H9 (cell line): ENCODE measurements around the gene RND3. TPM values are rescaled to one million over a fixed set of nuclear protein-coding genes. Genes with fewer than 3 reads are reported as not detected.

Experiments
- DNase-seq: peaks from one replicate; pipeline ENCODE4 v3.0.0-alpha.2; 2017
- H2AFZ ChIP-seq: one replicate; pipeline ENCODE4 v1.6.1; 2013; ENCODE audit warnings: mild to moderate bottlenecking, low read length, control low read depth, moderate library complexity
- H2AK5ac ChIP-seq: 2 replicates; pipeline ENCODE4 v1.6.1; 2013; ENCODE audit warnings: low read length, control low read depth, mixed read lengths; ENCODE audit not compliant: insufficient read length
- H2BK120ac ChIP-seq: one replicate; pipeline ENCODE4 v1.6.1; 2013; ENCODE audit warnings: low read depth, mild to moderate bottlenecking, low read length, control low read depth, inconsistent platforms; ENCODE audit not compliant: poor library complexity, severe bottlenecking
- H2BK12ac ChIP-seq: 2 replicates; pipeline ENCODE4 v1.6.1; 2013; ENCODE audit warnings: low read length, control low read depth, mixed read lengths, low read depth; ENCODE audit not compliant: insufficient read length
- H2BK15ac ChIP-seq: 2 replicates; pipeline ENCODE4 v1.6.1; 2013; ENCODE audit warnings: low read depth, low read length, control low read depth
- H2BK20ac ChIP-seq: one replicate; pipeline ENCODE4 v1.6.1; 2013; ENCODE audit warnings: low read depth, mild to moderate bottlenecking, low read length, control low read depth, inconsistent platforms; ENCODE audit not compliant: poor library complexity, severe bottlenecking
- H2BK5ac ChIP-seq: 2 replicates; pipeline ENCODE4 v1.6.1; 2013; ENCODE audit warnings: low read length, control low read depth, mixed read lengths; ENCODE audit not compliant: insufficient read length
- H3K14ac ChIP-seq: 2 replicates; pipeline ENCODE4 v1.6.1; 2013; ENCODE audit warnings: low read length, control low read depth; ENCODE audit not compliant: insufficient read depth
- H3K18ac ChIP-seq: 2 replicates; pipeline ENCODE4 v1.6.1; 2013; ENCODE audit warnings: low read depth, mild to moderate bottlenecking, mixed read lengths, low read length, control low read depth; ENCODE audit not compliant: insufficient read length
- H3K23ac ChIP-seq: 2 replicates; pipeline ENCODE4 v1.6.1; 2013; ENCODE audit warnings: low read length, control low read depth, mixed read lengths, low read depth; ENCODE audit not compliant: insufficient read length
- H3K23me2 ChIP-seq: 2 replicates; pipeline ENCODE4 v1.6.1; 2013; ENCODE audit warnings: low read depth, mild to moderate bottlenecking, mixed read lengths, low read length, control low read depth; ENCODE audit not compliant: insufficient read length, poor library complexity, severe bottlenecking
- H3K27ac ChIP-seq: 2 replicates; pipeline ENCODE4 v1.5.1; 2013; ENCODE audit warnings: low read length, control low read depth, mixed read lengths, low read depth; ENCODE audit not compliant: insufficient read length
- H3K27me3 ChIP-seq: 2 replicates; pipeline ENCODE4 v1.6.1; 2013; ENCODE audit warnings: low read length, control low read depth, inconsistent platforms; ENCODE audit not compliant: insufficient read depth
- H3K4ac ChIP-seq: 2 replicates; pipeline ENCODE4 v1.6.1; 2013; ENCODE audit warnings: low read depth, mild to moderate bottlenecking, control low read depth, inconsistent platforms, low read length, moderate library complexity
- H3K4me1 ChIP-seq: 2 replicates; pipeline ENCODE4 v1.6.1; 2013; ENCODE audit warnings: low read length, control low read depth, inconsistent platforms; ENCODE audit not compliant: insufficient read depth
- H3K4me2 ChIP-seq: 2 replicates; pipeline ENCODE4 v1.6.1; 2013; ENCODE audit warnings: low read length, control low read depth, mixed read lengths; ENCODE audit not compliant: insufficient read length, insufficient read depth
- H3K56ac ChIP-seq: 2 replicates; pipeline ENCODE4 v1.6.1; 2013; ENCODE audit warnings: low read depth, mild to moderate bottlenecking, mixed read lengths, low read length, control low read depth; ENCODE audit not compliant: insufficient read length
- H3K79me1 ChIP-seq: 2 replicates; pipeline ENCODE4 v1.6.1; 2013; ENCODE audit warnings: low read depth, mild to moderate bottlenecking, moderate library complexity, low read length, control low read depth, inconsistent platforms; ENCODE audit not compliant: insufficient read depth, poor library complexity, severe bottlenecking
- H3K79me2 ChIP-seq: 2 replicates; pipeline ENCODE4 v1.6.1; 2013; ENCODE audit warnings: low read length, control low read depth, inconsistent platforms; ENCODE audit not compliant: insufficient read depth
- H3K9ac ChIP-seq: 2 replicates; pipeline ENCODE4 v1.6.1; 2013; ENCODE audit warnings: low read length, control low read depth, mixed read lengths; ENCODE audit not compliant: insufficient read length; ENCODE audit errors: extremely low read depth
- H3K9me3 ChIP-seq: one replicate; pipeline ENCODE4 v1.6.1; 2013; ENCODE audit warnings: low read depth, low read length, inconsistent platforms; ENCODE audit not compliant: control insufficient read depth
- H3T11ph ChIP-seq: one replicate; pipeline ENCODE4 v1.6.1; 2013; ENCODE audit warnings: mild to moderate bottlenecking, low read length, control low read depth, inconsistent platforms
- H4K20me1 ChIP-seq: one replicate; pipeline ENCODE4 v1.6.1; 2013; ENCODE audit not compliant: control insufficient read depth, insufficient read length, insufficient read depth
- H4K5ac ChIP-seq: 2 replicates; pipeline ENCODE4 v1.6.1; 2013; ENCODE audit warnings: low read depth, mild to moderate bottlenecking, mixed read lengths, low read length, control low read depth; ENCODE audit not compliant: insufficient read length
- H4K8ac ChIP-seq: replicated peaks from 2 replicates; pipeline ENCODE4 v1.6.1; 2013; ENCODE audit warnings: low read length, control low read depth, mixed read lengths, low read depth; ENCODE audit not compliant: insufficient read length
- H4K91ac ChIP-seq: 2 replicates; pipeline ENCODE4 v1.6.1; 2013; ENCODE audit warnings: low read depth, mild to moderate bottlenecking, moderate library complexity, mixed read lengths, low read length, control low read depth; ENCODE audit not compliant: insufficient read length
- H3K27ac Mint-ChIP-seq, 3 experiments: 2 replicates in 2 of 3; 3 replicates in 1 of 3; pipeline ENCODE4 v1.8.0; 2020 to 2021; ENCODE audit warnings: mixed read lengths in 3 of 3, mild to moderate bottlenecking in 1 of 3, moderate library complexity in 1 of 3
- H3K27me3 Mint-ChIP-seq: 2 replicates; pipeline ENCODE4 v1.8.0; 2021; ENCODE audit warnings: low read depth, mild to moderate bottlenecking, moderate library complexity, mixed read lengths
- H3K36me3 Mint-ChIP-seq, 3 experiments: 2 replicates in 2 of 3; 3 replicates in 1 of 3; pipeline ENCODE4 v1.8.0; 2020 to 2021; ENCODE audit warnings: low read depth in 3 of 3, mixed read lengths in 3 of 3; ENCODE audit not compliant: insufficient read depth in 1 of 3
- H3K4me1 Mint-ChIP-seq, 2 experiments: 2 replicates each; pipeline ENCODE4 v1.8.0; 2020; ENCODE audit warnings: mixed read lengths in 2 of 2
- H3K4me3 Mint-ChIP-seq, 2 experiments: 2 replicates in 1 of 2; 3 replicates in 1 of 2; pipeline ENCODE4 v1.8.0; 2020 to 2021; ENCODE audit warnings: mild to moderate bottlenecking in 2 of 2, mixed read lengths in 2 of 2, moderate library complexity in 1 of 2
- H3K9me3 Mint-ChIP-seq, 2 experiments: 2 replicates in 1 of 2; 3 replicates in 1 of 2; pipeline ENCODE4 v1.8.0; 2020; ENCODE audit warnings: mild to moderate bottlenecking in 2 of 2, mixed read lengths in 2 of 2, moderate library complexity in 1 of 2
- CTCF ChIP-seq: fragments of 200-600 bp; sonication (generic); conservative IDR thresholded peaks from 3 replicates; pipeline ENCODE4 v1.8.0; 2021; ENCODE audit warnings: antibody characterized with exemption, mild to moderate bottlenecking
- WGBS: extraction: QIAGEN DNeasy Blood & Tissue Kit; methylation state at CpG from one replicate; pipeline ENCODE4 v1.1.7; 2013; ENCODE audit warnings: missing lambda C conversion rate, low lambda C conversion rate, mixed read lengths; ENCODE audit not compliant: insufficient read length; ENCODE audit errors: extremely low coverage; 5-methylcytosine and 5-hydroxymethylcytosine counted together
- total RNA-seq: library from RNA; stranded (reverse); gene quantifications from 2 replicates; pipeline ENCODE4 v1.2.1, GENCODE V29; 2021

Gene RND3
- total RNA-seq, 1 experiment from 2014 or later: 62.6 TPM

GRCh38 chr2:150475479-150476250, 11.8 kb downstream of the RND3 start:
- H2BK20ac ChIP-seq: no peak overlapping the region
- H3K79me1 ChIP-seq: peaks cover 4% of the 10 kb centered on the region
- no peak overlapping the region for H2BK120ac ChIP-seq
- H2BK15ac ChIP-seq: no peak overlapping the region
- TF ChIP-seq CTCF: no peak
- Mint-ChIP-seq H3K27ac (peak overlapping the region in 2 of 3 experiments; percentile 2 to 71; a peak in 2 of 7 replicates), H3K36me3 (peaks cover 40 to 61% (median 40%) of the 10 kb centered on the region in 3 experiments), H3K4me3 (no peak overlapping the region), H3K9me3 (no peaks in the 10 kb centered on the region), H3K27me3 (no peaks in the 10 kb centered on the region), H3K4me1 (peaks cover 36 to 47% of the 10 kb centered on the region in 2 experiments)
- H4K5ac ChIP-seq: no peak overlapping the region
- no peaks in the 10 kb centered on the region for H3K27me3 ChIP-seq
- WGBS: no CpG with 5 or more reads among the region's 6 CpGs
- no peaks in the 10 kb centered on the region for H3K23me2 ChIP-seq
- H2AK5ac ChIP-seq: no peak overlapping the region
- no peak for DNase-seq
- peaks cover 47% of the 10 kb centered on the region for H3K79me2 ChIP-seq
- no peaks in the 10 kb centered on the region for H4K20me1 ChIP-seq
- no peak overlapping the region for H4K91ac ChIP-seq
- H3K9me3 ChIP-seq: no peaks in the 10 kb centered on the region
- H2AFZ ChIP-seq: no peak overlapping the region
- H3K4ac ChIP-seq: no peak overlapping the region
- H2BK5ac ChIP-seq: no peak overlapping the region
- H3K23ac ChIP-seq: no peak overlapping the region
- H3K14ac ChIP-seq: no peak overlapping the region
- H3K9ac ChIP-seq: no peak overlapping the region
- no peak overlapping the region for H3K27ac ChIP-seq
- H4K8ac ChIP-seq: no peak overlapping the region
- H3T11ph ChIP-seq: no peak overlapping the region
- no peak overlapping the region for H3K56ac ChIP-seq
- peaks cover 5% of the 10 kb centered on the region for H3K4me1 ChIP-seq
- H3K18ac ChIP-seq: no peak overlapping the region
- H3K4me2 ChIP-seq: no peak overlapping the region
- no peak overlapping the region for H2BK12ac ChIP-seq
